NCI-H1092 (cell line): Measurements from ENCODE around the gene IL3.

Experiments
- DNase-seq: peaks from one replicate; lab custom pipeline; 2025; lab: John Stamatoyannopoulos, UW

The IL3 gene

GRCh38 chr5:132026516-132027008 is 33.9 kb upstream of the IL3 start:
- DNase-seq, result no peak

DNA sequence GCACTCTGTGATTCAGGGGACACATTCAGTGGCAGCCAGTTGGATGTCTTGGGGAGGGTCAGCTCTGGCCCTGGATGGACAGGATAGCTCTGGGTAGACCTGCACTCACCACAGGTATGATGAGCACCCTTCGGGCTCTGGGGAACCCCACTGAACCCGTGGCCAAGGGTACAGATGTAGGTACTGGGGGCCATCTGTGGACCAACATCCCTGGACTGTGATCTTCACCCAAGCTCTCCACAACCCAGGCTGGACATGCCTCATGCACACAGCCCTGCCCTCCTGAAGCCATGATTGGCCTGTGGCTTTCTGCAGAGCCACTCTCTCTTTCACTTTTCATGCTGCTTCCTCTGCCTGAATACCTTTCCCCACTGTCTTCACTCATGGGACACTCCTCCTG is 33.4 kb upstream of the IL3 start:
- no peak for DNase-seq

GRCh38 chr5:132029609-132030330 is 30.7 kb upstream of the IL3 start:
- DNase-seq, result no peak

DNA sequence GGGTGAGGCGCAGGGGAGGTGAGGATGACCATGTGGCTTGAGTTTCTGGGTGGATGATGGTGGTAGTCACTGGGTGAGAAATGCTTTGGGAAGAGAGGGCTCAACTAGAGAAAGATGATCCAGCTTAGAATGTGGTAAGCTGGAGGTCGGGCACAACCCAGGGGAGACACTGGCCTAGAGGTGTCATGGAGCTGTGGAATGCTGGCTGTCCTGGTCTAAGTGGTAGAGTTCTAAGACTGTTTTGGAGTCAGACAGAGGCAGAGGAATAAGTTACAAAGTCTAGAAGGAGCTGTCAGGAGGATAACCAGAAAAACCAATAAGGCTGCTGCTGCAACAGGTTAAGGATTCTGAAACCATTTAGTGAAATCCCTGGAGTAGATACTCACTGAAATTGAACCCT is 29.8 kb upstream of the IL3 start:
- DNase-seq, result no peak

- DNase-seq, result no peak
These were observed 28.3 kb upstream of the IL3 start for GRCh38 chr5:132032196-132032595.

DNA sequence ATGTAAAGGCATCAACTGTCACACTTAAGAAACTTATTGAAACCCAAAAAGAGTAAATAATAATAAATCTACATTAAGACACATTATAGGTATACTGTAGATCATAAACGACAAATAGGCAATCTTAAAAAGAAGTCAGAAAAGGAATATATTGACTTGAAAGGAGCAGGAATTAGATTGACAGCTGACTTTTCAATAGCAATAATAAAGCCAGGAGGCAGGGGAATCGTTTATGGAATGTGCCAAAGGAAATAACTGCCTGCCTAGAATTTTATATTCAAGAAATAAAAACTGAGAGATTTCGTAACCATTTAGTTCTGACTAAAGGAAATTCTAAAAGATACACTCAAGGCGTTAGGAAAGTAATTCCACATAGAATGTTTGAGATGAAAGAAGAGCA is 27.3 kb upstream of the IL3 start:
- no peak for DNase-seq

DNA sequence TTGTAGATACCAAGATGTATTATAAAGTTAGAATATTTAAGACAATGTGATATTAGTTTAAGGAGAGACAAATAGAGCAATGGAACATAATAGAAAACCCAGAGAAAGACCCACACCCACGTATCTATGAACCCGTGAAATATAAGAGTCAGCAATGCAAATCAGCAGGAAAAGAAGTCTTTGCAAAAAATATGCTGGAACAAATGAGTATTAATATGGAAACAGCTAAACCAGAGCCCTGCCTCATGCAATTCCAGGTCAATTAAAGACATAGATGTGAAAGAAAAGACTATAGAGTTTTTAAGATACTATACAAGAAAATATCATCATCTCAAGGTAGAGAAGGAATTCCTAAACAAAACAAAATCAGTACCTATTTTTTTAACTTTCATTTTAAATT is 23.1 kb upstream of the IL3 start:
- DNase-seq, result no peak

- DNase-seq, result no peak
These were observed 16.2 kb upstream of the IL3 start for GRCh38 chr5:132044207-132044606.

DNA sequence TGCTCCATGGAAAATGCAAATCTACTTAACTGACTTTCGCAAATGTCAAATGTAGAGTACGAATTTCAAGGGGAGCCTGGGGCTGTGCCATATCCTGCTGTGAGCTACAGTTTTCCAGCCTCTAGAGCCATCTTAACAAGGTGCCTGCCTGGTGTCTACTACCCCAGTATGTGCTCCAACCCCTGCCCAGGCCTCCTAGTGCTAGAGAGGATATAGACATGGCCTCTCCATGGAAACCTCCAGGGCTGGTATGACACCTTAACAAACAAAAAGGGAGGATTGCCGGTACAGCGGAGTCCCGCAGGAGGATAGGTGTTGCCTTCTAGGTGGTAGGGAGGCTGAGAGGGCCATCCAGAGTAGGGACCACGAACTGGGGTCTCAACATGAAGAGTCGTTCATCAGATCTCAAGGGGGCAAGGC is 13.6 kb upstream of the IL3 start:
- no peak for DNase-seq

DNA sequence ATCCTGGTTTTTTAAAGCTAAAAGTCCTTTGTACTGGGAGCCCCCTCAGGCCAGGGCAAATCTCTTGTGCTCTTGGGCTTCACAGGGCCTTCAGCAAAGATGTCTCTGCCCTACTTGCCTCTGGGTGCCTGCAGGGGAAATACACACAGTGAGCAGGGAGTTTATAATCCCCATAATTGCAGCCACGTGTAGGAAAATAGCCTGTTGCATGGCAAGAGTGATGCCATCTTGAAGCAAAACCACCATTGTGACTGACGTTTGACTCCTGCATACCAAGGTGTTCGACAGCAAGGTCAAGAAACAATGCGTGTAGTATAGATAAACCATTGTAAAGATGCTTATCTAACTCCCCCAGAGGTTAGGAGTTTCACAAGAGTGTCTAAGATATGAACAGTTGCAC is 11.4 kb upstream of the IL3 start:
- no peak for DNase-seq

DNA sequence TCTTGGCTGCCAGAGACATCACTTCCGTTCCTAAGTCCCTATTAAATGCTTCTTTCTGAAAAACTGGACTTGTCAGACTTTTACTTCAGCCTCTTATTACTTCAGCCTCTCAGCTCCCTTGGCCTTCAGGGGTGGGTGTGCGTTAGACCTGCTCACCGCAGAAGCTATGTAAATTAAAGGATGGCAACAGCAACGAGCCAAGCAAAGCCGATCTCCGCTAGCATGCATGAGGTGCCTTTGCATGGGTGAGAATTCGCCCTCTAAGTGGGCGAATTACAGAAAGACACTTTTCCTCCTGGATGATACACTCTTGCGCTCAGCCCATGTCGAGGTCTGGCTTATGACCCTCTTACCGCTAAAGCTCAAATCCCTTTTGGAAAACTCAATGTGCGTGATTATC is 10.9 kb upstream of the IL3 start:
- no peak for DNase-seq

- no peak for DNase-seq
These were observed 10.3 kb upstream of the IL3 start for GRCh38 chr5:132050136-132050535.

GRCh38 chr5:132050661-132051552 is 9.5 kb upstream of the IL3 start:
- DNase-seq, result no peak

- DNase-seq, result no peak
These were observed 7.9 kb upstream of the IL3 start for GRCh38 chr5:132052520-132052919.

GRCh38 chr5:132053483-132053882 is 7.0 kb upstream of the IL3 start:
- DNase-seq, result no peak

- no peak for DNase-seq
These were observed 6.3 kb upstream of the IL3 start for GRCh38 chr5:132054031-132054696.

- DNase-seq, result no peak
These were observed 5.6 kb upstream of the IL3 start for GRCh38 chr5:132054697-132055440.

- no peak for DNase-seq
These were observed 5.0 kb upstream of the IL3 start for GRCh38 chr5:132055441-132055807.

DNA sequence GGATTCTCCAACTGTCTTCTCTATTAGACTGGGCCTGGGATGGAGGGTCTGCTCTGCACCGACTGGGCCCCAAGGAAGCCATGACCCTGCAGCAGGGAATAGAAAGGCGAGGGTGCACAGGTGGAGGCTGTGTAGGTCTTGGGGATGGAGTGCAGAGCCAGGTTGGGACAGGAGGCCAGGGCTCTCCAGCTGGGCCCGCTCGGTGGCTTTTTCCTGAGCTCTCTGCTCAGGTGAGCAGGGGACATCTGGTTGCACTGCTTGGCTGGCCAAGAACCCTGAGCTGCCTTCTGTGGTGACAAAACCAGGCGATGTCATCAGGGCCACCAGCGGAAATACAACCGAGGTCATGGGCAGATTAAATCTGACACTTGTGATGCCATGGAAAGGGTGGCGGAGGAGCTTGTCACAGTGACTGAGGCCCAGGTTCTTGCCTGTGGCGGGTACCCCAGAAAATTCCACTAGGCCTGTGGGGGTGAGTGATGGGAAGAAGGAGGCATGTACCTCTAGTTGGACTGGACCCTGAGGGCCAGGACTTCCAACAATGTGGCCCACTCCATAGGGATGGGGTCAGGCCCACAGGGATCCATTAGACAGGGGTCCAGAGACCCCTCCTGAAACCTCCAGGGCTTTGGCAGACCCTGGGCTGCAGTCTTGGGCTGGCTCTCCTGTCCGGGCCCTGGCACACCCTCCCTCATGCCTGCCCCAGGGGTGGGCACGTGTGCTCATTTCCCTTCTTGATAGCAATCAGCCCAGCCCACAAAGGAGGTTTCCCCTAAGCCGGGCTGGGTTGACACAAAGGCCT is 4.4 kb upstream of the IL3 start:
- no peak for DNase-seq

- DNase-seq, result no peak
These were observed 3.6 kb upstream of the IL3 start for GRCh38 chr5:132056610-132057497.
